HG02852 (cell line): ENCODE measurements around the gene TREX2.

Experiments used
- ATAC-seq: cut with Tn5 transposase; IDR thresholded peaks from one replicate; pipeline ENCODE4 v1.9.1; 2021; ENCODE audit warnings: mild to moderate bottlenecking, moderate library complexity; ENCODE audit not compliant: unreplicated experiment

The TREX2 gene

GRCh38 chrX:153445856-153446635 is at the start of gene TREX2:
Gene TREX2 (minus strand): TSS chrX:153446056. CDS start chrX:153445430, 626 bp downstream.
- no peak for ATAC-seq

GRCh38 chrX:153495362-153495751 is 49.5 kb upstream of the TREX2 start:
- no peak for ATAC-seq

GRCh38 chrX:153494541-153495361 is 48.9 kb upstream of the TREX2 start, which contains the start of gene BGN:
Gene BGN (plus strand): TSS chrX:153494980. CDS start chrX:153504632, 9,652 bp downstream.
- no peak for ATAC-seq

- ATAC-seq = no peak
Observed at GRCh38 chrX:153494061-153494460, 48.2 kb upstream of the TREX2 start.

- no peak for ATAC-seq
Observed at GRCh38 chrX:153493085-153493484, 47.2 kb upstream of the TREX2 start.

GRCh38 chrX:153492543-153492942 is 46.7 kb upstream of the TREX2 start:
- ATAC-seq = no peak

- no peak for ATAC-seq
Observed at GRCh38 chrX:153491918-153492317, 46.1 kb upstream of the TREX2 start.

- no peak for ATAC-seq
Observed at GRCh38 chrX:153491351-153491914, 45.6 kb upstream of the TREX2 start.

GRCh38 chrX:153490217-153490930 is 44.5 kb upstream of the TREX2 start:
- no peak for ATAC-seq

- ATAC-seq = no peak
Observed at GRCh38 chrX:153488231-153488914, 42.5 kb upstream of the TREX2 start.

- ATAC-seq = no peak
Observed at GRCh38 chrX:153487590-153488071, 41.8 kb upstream of the TREX2 start.

- no peak for ATAC-seq
Observed at GRCh38 chrX:153486171-153486570, 40.3 kb upstream of the TREX2 start.

GRCh38 chrX:153485396-153486080 is 39.7 kb upstream of the TREX2 start:
- ATAC-seq = no peak

GRCh38 chrX:153482376-153483015 is 36.6 kb upstream of the TREX2 start:
- no peak for ATAC-seq

GRCh38 chrX:153481043-153481442 is 35.2 kb upstream of the TREX2 start:
- ATAC-seq = no peak

GRCh38 chrX:153478746-153479145 is 32.9 kb upstream of the TREX2 start:
- no peak for ATAC-seq

- no peak for ATAC-seq
Observed at GRCh38 chrX:153477901-153478300, 32.0 kb upstream of the TREX2 start.

- no peak for ATAC-seq
Observed at GRCh38 chrX:153477364-153477857, 31.6 kb upstream of the TREX2 start.
